ENCODE results near the gene CPAMD8. TPM values are rescaled to one million over a fixed set of nuclear protein-coding genes. Genes with fewer than 3 reads are reported as not detected.

Gene CPAMD8
- total RNA-seq, 1 donor = 0.36 TPM

- H3K4me1 ChIP-seq (ENCODE audit: insufficient read depth, low read length) = peaks cover 3% of the 10 kb centered on the region
- TF ChIP-seq CTCF (IDR thresholded peaks at IDR 0.05; ENCODE audit: extremely low read depth, low read depth, low read length) = no peak
- peaks cover under 1% of the 10 kb centered on the region for H3K79me2 ChIP-seq (ENCODE audit: insufficient read depth, low read length)
- peaks cover 8% of the 10 kb centered on the region for H3K9me3 ChIP-seq (ENCODE audit: low read depth, low read length)
- H4K20me1 ChIP-seq (ENCODE audit: insufficient read depth, low read length) = peaks cover 15% of the 10 kb centered on the region
- no peaks in the 10 kb centered on the region for H3K27me3 ChIP-seq (ENCODE audit: insufficient read depth, low read length)
- H3K4me2 ChIP-seq (ENCODE audit: insufficient read depth, low read length) = no peak overlapping the region
- peaks cover 25% of the 10 kb centered on the region for H3K36me3 ChIP-seq (ENCODE audit: insufficient read depth, low read length)
- no peak overlapping the region for H3K27ac ChIP-seq (ENCODE audit: low read depth, low read length)
- no peak overlapping the region for H3K4me3 ChIP-seq (ENCODE audit: insufficient read depth, low read length)
- no peak for DNase-seq (ENCODE audit: insufficient read length, low spot score, missing footprints)
- no peak overlapping the region for H2AFZ ChIP-seq (ENCODE audit: low read length)
These were observed 145.6 kb downstream of the CPAMD8 start for GRCh38 chr19:16880884-16881554.

- Histone ChIP-seq H2AFZ (ENCODE audit: low read length) (no peak overlapping the region), H3K27me3 (ENCODE audit: insufficient read depth, low read length) (no peaks in the 10 kb centered on the region), H4K20me1 (ENCODE audit: insufficient read depth, low read length) (peaks cover 37% of the 10 kb centered on the region), H3K4me3 (ENCODE audit: insufficient read depth, low read length) (no peak overlapping the region), H3K79me2 (ENCODE audit: insufficient read depth, low read length) (peaks cover 18% of the 10 kb centered on the region), H3K9me3 (ENCODE audit: low read depth, low read length) (peaks cover 8% of the 10 kb centered on the region), H3K4me2 (ENCODE audit: insufficient read depth, low read length) (no peak overlapping the region), H3K27ac (ENCODE audit: low read depth, low read length) (no peak overlapping the region), H3K36me3 (ENCODE audit: insufficient read depth, low read length) (peaks cover 30% of the 10 kb centered on the region), H3K4me1 (ENCODE audit: insufficient read depth, low read length) (peaks cover 3% of the 10 kb centered on the region)
- DNase-seq (ENCODE audit: insufficient read length, low spot score, missing footprints) = no peak
- no peak for TF ChIP-seq CTCF (IDR thresholded peaks at IDR 0.05; ENCODE audit: extremely low read depth, low read depth, low read length)
These were observed 148.2 kb downstream of the CPAMD8 start for GRCh38 chr19:16878181-16878965.

DNA sequence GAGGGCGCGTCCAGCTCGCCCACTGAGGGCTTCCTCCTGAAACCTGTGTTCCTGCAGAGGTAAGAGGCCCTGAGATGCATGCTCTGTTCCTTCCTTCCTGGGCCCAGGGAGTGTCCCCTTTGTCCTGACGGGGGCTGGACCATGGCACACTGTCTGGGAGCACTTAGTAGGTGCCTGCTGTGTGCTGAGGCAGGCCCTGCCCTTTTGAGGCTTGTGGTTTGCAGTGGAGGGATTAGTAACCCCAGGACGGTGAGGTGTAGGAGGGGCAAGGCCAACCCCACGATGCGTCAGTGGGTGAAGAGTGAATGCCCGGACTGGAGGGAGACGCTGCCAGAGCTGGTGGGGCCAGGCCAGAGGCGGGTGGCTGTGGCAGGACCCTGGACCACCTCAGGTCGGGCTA, 149.0 kb downstream of the CPAMD8 start:
- H2AFZ ChIP-seq (ENCODE audit: low read length) = no peak overlapping the region
- no peak overlapping the region for H3K27ac ChIP-seq (ENCODE audit: low read depth, low read length)
- H3K9me3 ChIP-seq (ENCODE audit: low read depth, low read length) = peaks cover 8% of the 10 kb centered on the region
- H3K4me3 ChIP-seq (ENCODE audit: insufficient read depth, low read length) = no peak overlapping the region
- DNase-seq (ENCODE audit: insufficient read length, low spot score, missing footprints) = no peak
- peaks cover 40% of the 10 kb centered on the region for H4K20me1 ChIP-seq (ENCODE audit: insufficient read depth, low read length)
- peaks cover 33% of the 10 kb centered on the region for H3K36me3 ChIP-seq (ENCODE audit: insufficient read depth, low read length)
- H3K79me2 ChIP-seq (ENCODE audit: insufficient read depth, low read length) = peaks cover 18% of the 10 kb centered on the region
- no peak for TF ChIP-seq CTCF (IDR thresholded peaks at IDR 0.05; ENCODE audit: extremely low read depth, low read depth, low read length)
- no peaks in the 10 kb centered on the region for H3K27me3 ChIP-seq (ENCODE audit: insufficient read depth, low read length)
- H3K4me1 ChIP-seq (ENCODE audit: insufficient read depth, low read length) = peaks cover 3% of the 10 kb centered on the region
- no peak overlapping the region for H3K4me2 ChIP-seq (ENCODE audit: insufficient read depth, low read length)

DNA sequence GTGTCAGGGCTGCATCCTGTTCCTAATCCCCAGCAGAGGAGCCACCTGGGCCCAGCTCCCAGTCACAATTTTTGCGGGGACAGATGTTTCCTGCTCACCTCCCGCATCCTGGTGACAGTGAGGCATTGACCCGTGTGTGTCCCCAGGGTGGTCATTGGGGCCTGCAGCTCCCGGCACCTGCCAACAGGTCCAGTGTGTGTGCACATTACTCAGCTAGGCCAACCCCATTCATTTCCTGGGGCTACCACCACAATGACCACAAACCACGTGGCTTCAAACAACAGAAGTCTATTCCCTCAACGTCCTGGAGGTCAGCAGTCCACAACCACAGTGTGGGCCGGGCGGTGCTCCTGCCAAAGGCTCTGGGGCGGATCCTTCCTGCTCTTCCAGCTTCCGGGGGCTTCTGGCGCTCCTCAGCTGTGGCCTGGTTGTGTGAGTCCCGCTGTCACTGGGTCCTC, 149.7 kb downstream of the CPAMD8 start:
- Histone ChIP-seq H3K27me3 (ENCODE audit: insufficient read depth, low read length) (no peaks in the 10 kb centered on the region), H3K9me3 (ENCODE audit: low read depth, low read length) (peaks cover 4% of the 10 kb centered on the region), H2AFZ (ENCODE audit: low read length) (no peak overlapping the region), H3K79me2 (ENCODE audit: insufficient read depth, low read length) (peaks cover 18% of the 10 kb centered on the region), H3K4me1 (ENCODE audit: insufficient read depth, low read length) (peaks cover 3% of the 10 kb centered on the region), H3K4me2 (ENCODE audit: insufficient read depth, low read length) (no peak overlapping the region), H3K27ac (ENCODE audit: low read depth, low read length) (no peak overlapping the region), H4K20me1 (ENCODE audit: insufficient read depth, low read length) (peaks cover 40% of the 10 kb centered on the region), H3K36me3 (ENCODE audit: insufficient read depth, low read length) (peaks cover 34% of the 10 kb centered on the region), H3K4me3 (ENCODE audit: insufficient read depth, low read length) (no peak overlapping the region)
- no peak for TF ChIP-seq CTCF (IDR thresholded peaks at IDR 0.05; ENCODE audit: extremely low read depth, low read depth, low read length)
- peak; percentile 92 for DNase-seq (ENCODE audit: insufficient read length, low spot score, missing footprints)
